Natural killer cell (primary cell): ENCODE measurements around the gene GMPR2. TPM values are rescaled to one million over a fixed set of nuclear protein-coding genes. Genes with fewer than 3 reads are reported as not detected.

Experiments used
- ATAC-seq, 3 donors: fragments of 150-1000 bp in 2 of 3; fragments of 200-7000 bp in 1 of 3; cut with Tn5 transposase; 1 replicate in 1 of 3; 2 replicates in 2 of 3; pipeline ENCODE4 v1.10.0; 2021; ENCODE audit warnings: mild to moderate bottlenecking in 2 of 3, moderate library complexity in 2 of 3
- DNase-seq, 2 donors: peaks; one replicate each; pipeline versions ENCODE4 v3.0.0 to v3.0.0-alpha.2; 2013 to 2021; ENCODE audit warnings: mixed read lengths in 1 of 2
- H3K27ac ChIP-seq: one replicate; pipeline ENCODE4 v1.5.1; 2013; ENCODE audit warnings: mild to moderate bottlenecking, low read length
- H3K27me3 ChIP-seq: one replicate; pipeline ENCODE4 v1.6.1; 2013; ENCODE audit warnings: low read length; ENCODE audit not compliant: control insufficient read depth, insufficient read depth
- H3K36me3 ChIP-seq: one replicate; pipeline ENCODE4 v1.6.1; 2013; ENCODE audit warnings: low read length; ENCODE audit not compliant: control insufficient read depth, insufficient read depth
- H3K4me1 ChIP-seq: one replicate; pipeline ENCODE4 v1.6.1; 2013; ENCODE audit warnings: low read length; ENCODE audit not compliant: control insufficient read depth, insufficient read depth
- H3K4me3 ChIP-seq: one replicate; pipeline ENCODE4 v1.5.1; 2013; ENCODE audit warnings: low read length
- H3K9me3 ChIP-seq: one replicate; pipeline ENCODE4 v1.6.1; 2013; ENCODE audit warnings: low read length; ENCODE audit not compliant: control insufficient read depth, insufficient read depth
- H3K27ac Mint-ChIP-seq, 2 donors: one replicate each; pipeline ENCODE4 v1.8.0; 2022; ENCODE audit warnings: mild to moderate bottlenecking in 2 of 2, mixed read lengths in 2 of 2, moderate library complexity in 1 of 2
- H3K27me3 Mint-ChIP-seq, 2 donors: one replicate each; pipeline ENCODE4 v1.8.0; 2022; ENCODE audit warnings: low read depth in 2 of 2, mixed read lengths in 2 of 2
- H3K36me3 Mint-ChIP-seq: one replicate; pipeline ENCODE4 v1.8.0; 2022; ENCODE audit warnings: mixed read lengths
- H3K4me1 Mint-ChIP-seq, 2 donors: one replicate each; pipeline ENCODE4 v1.8.0; 2022; ENCODE audit warnings: mixed read lengths in 2 of 2
- H3K4me3 Mint-ChIP-seq: one replicate; pipeline ENCODE4 v1.8.0; 2022; ENCODE audit warnings: mild to moderate bottlenecking, moderate library complexity, mixed read lengths
- H3K9me3 Mint-ChIP-seq, 2 donors: one replicate each; pipeline ENCODE4 v1.8.0; 2022; ENCODE audit warnings: mixed read lengths in 2 of 2
- WGBS: methylation state at CpG from one replicate; pipeline ENCODE4 v1.1.7; 2013; ENCODE audit warnings: missing lambda C conversion rate; ENCODE audit not compliant: insufficient coverage; 5-methylcytosine and 5-hydroxymethylcytosine counted together
- intact Hi-C: fragments of 100-400 bp; cut with micrococcal nuclease; formaldehyde crosslinking; loops from one replicate; pipeline ENCODE4 v1.14.2; 2022
- total RNA-seq, 4 donors: library from RNA; stranded (reverse); fragments of 120-200 nt in 1 of 4; gene quantifications; one replicate each; pipeline versions ENCODE4 v1.2.3 to v1.2.4, GENCODE V29; 2013 to 2022
- TF ChIP-seq, protein P1 (sequence below): fragments of 200-600 bp; IDR thresholded peaks from one replicate; pipeline ENCODE4 v1.8.0; 2022; ENCODE audit warnings: antibody characterized with exemption

The GMPR2 gene
- total RNA-seq, 3 donors from 2014 or later (not counting 1 experiment from before 2014, with no cell fraction given) = 46.5 to 63.3 (median 53.3) TPM

DNA sequence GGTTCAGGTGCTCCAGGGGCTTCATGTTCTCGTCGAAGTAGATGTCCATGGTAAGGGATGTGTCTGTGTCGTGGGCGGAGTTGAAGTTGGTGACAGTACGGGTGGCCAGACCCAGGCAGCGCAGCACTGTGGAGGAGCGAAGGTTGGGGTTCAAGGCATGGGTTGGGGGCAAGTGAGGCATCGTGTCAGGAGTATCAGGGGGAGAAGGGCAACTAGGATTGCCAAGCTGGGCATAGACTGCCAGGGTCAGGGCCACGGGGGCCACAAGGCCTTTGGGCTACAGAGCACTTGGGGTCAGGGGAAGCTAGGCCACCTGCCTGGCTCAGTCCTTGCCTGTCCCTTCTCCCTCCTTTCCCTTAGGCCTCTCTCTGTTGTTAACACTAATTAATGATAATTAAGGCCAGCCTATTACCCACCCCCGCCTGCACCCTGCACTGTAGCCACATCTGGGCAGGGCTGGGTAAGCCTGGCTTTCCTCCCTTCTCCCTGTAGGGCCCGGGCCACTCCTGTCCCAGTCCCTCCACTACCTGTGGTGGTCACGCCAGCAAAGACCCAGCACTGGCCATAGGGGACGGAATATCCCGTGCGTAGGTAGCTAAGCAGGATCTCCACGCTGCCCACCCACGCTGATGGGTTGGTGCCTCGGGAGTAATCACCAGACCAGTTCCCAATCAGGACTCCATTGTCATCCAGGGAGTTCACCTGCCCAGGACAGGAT is 26.0 kb downstream of the GMPR2 start:
- Mint-ChIP-seq H3K27ac (no peak overlapping the region), H3K27me3 (no peaks in the 10 kb centered on the region), H3K4me3 (no peak overlapping the region), H3K9me3 (no peaks in the 10 kb centered on the region), H3K36me3 (no peaks in the 10 kb centered on the region), H3K4me1 (no peaks in the 10 kb centered on the region)
- Histone ChIP-seq H3K4me3 (no peak overlapping the region), H3K36me3 (peaks cover 8% of the 10 kb centered on the region), H3K27ac (no peak overlapping the region), H3K4me1 (no peaks in the 10 kb centered on the region), H3K27me3 (no peaks in the 10 kb centered on the region), H3K9me3 (no peaks in the 10 kb centered on the region)
- ATAC-seq (no peak), DNase-seq (no peak)
- intact Hi-C loops = no loop called here
- TF ChIP-seq, protein P1, sequence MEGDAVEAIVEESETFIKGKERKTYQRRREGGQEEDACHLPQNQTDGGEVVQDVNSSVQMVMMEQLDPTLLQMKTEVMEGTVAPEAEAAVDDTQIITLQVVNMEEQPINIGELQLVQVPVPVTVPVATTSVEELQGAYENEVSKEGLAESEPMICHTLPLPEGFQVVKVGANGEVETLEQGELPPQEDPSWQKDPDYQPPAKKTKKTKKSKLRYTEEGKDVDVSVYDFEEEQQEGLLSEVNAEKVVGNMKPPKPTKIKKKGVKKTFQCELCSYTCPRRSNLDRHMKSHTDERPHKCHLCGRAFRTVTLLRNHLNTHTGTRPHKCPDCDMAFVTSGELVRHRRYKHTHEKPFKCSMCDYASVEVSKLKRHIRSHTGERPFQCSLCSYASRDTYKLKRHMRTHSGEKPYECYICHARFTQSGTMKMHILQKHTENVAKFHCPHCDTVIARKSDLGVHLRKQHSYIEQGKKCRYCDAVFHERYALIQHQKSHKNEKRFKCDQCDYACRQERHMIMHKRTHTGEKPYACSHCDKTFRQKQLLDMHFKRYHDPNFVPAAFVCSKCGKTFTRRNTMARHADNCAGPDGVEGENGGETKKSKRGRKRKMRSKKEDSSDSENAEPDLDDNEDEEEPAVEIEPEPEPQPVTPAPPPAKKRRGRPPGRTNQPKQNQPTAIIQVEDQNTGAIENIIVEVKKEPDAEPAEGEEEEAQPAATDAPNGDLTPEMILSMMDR = no peak
- WGBS = 96% methylated on average over 18 of the region's 18 CpGs

DNA sequence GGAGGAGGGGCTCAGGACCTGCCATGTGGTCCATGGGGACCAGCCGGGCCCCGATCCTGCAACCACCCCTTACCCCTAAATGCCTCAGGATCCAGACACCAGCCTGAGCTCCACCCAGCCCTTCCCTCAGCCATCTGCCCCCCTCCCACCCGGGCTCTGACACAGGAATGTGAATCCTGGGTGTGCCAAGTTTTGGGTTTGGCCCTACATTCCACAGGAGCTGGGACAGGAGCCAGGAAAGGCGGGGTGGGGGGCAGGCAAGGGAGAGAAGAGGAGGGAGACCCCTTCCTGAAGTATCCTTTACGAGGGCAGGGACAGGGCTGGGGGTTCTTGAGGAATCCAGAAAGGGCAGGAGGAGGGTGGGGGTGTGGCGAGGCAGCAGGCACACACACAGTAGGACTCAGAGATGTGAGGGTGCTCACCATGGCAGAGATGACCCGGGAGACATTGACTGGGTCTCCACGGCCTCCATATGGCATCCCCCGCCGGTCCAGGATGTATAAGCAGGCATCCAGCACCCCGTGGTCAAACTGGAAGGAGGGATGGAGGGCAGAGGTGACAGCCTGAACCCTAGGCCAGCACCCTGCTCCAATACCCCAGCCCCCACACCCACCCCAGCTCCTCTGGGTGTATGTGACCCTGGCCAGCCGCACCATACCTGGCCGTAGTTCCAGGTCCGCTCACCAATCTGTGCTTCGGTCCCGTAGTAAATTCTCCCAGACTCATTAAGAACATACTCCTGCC is 26.7 kb downstream of the GMPR2 start:
- no peak for DNase-seq
- Mint-ChIP-seq H3K4me1 (no peaks in the 10 kb centered on the region), H3K36me3 (no peaks in the 10 kb centered on the region), H3K9me3 (no peaks in the 10 kb centered on the region), H3K27ac (no peak overlapping the region), H3K27me3 (no peaks in the 10 kb centered on the region), H3K4me3 (no peak overlapping the region)
- 93% methylated on average over 16 of the region's 16 CpGs for WGBS
- Histone ChIP-seq H3K9me3 (no peaks in the 10 kb centered on the region), H3K4me1 (no peaks in the 10 kb centered on the region), H3K36me3 (peaks cover 8% of the 10 kb centered on the region), H3K4me3 (no peak overlapping the region), H3K27me3 (no peaks in the 10 kb centered on the region), H3K27ac (no peak overlapping the region)
- TF ChIP-seq, protein P1 = no peak
- ATAC-seq = no peak
- intact Hi-C loops = no loop called here

DNA sequence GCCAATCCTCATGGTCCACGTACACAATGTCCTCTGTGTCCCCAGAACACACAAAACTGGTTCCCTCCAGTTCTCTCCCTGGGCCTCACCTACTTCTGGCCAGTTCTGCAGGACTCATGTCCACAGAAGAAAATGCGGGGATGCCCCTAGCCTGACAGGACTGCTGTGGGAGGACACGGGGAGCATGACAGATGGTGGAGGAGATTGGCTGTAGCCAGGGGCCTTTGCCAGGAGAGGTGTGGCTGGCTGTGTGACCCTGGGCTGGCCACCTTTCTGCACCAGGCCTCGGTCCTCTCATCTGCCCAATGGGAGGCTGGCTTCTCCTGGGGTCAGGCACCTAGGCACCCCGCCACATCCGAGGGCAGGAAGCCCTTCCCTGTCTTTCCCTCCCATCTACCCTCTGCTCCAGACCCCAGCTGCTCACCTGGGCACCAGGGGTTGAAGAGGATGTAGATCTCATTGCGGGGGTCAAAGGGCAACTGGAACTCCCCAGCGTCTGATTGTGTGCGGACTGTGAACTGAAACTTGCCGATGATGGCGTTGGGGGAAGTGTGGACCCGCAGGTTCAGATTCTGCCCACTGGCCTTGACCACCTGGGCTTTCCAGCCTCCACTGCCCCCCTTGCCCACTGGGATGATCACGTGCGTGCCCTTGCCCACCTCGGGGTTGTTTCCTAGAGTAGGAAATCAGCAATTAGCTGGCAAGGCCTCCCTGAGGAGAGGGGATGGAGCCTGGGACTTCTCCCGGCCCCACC is 27.5 kb downstream of the GMPR2 start:
- TF ChIP-seq, protein P1 = no peak
- H3K4me3 Mint-ChIP-seq = no peak overlapping the region

More for the DNA sequence above, 27.5 kb downstream of the GMPR2 start:
- Histone ChIP-seq H3K9me3 (no peaks in the 10 kb centered on the region), H3K27ac (no peak overlapping the region), H3K36me3 (peaks cover 9% of the 10 kb centered on the region), H3K27me3 (no peaks in the 10 kb centered on the region), H3K4me3 (no peak overlapping the region), H3K4me1 (no peaks in the 10 kb centered on the region)
- DNase-seq (no peak), ATAC-seq (no peak)
- intact Hi-C loops = no loop called here
- no peaks in the 10 kb centered on the region for H3K27me3 Mint-ChIP-seq
- WGBS = 89% methylated on average over 14 of the region's 16 CpGs
- no peak overlapping the region for H3K27ac Mint-ChIP-seq
- no peaks in the 10 kb centered on the region for H3K36me3 Mint-ChIP-seq
- no peaks in the 10 kb centered on the region for H3K4me1 Mint-ChIP-seq
- H3K9me3 Mint-ChIP-seq = no peaks in the 10 kb centered on the region
